K562 (cell line): ENCODE results near the gene SFMBT2. TPM values are rescaled to one million over a fixed set of nuclear protein-coding genes. Genes with fewer than 3 reads are reported as not detected.

Experiments used
- ATAC-seq: fragments of 200-7000 bp; cut with Tn5 transposase; 3 replicates; pipeline ENCODE4 v1.9.1; 2020; ENCODE audit warnings: moderate library complexity
- BruUV-seq: library from RNA; stranded (reverse); fragments of 400-500 nt; replicated peaks from 2 replicates; lab custom pipeline; 2021; lab: Mats Ljungman, UMichigan
- CTCF ChIA-PET: fragments of 300-600 bp; formaldehyde crosslinking; extraction: SDS; loops from one replicate; lab custom pipeline; 2021; ENCODE audit warnings: low intra/inter-chr PET ratio; lab: Yijun Ruan, JAX
- POLR2A ChIA-PET: fragments of 300-600, 350-650 bp; sonication (Branson Sonifier 250); formaldehyde crosslinking; extraction: SDS; loops from one replicate; lab custom pipeline; 2021; ENCODE audit warnings: antibody characterized with exemption, inconsistent platforms; lab: Yijun Ruan, JAX
- DNase-seq, 4 experiments: peaks; one replicate each; pipeline versions ENCODE4 v3.0.0 to v3.0.0-alpha.2; 2011 to 2018; ENCODE audit warnings: low spot score in 3 of 4, mixed read lengths in 3 of 4; ENCODE audit errors: extremely low read depth in 1 of 4
- FAIRE-seq: peaks from 2 replicates; lab custom pipeline; 2011; peaks lifted over from hg19 to GRCh38; lab: Jason Lieb, UNC
- H2AFZ ChIP-seq: 2 replicates; pipeline ENCODE4 v1.6.0; 2011; ENCODE audit warnings: low read depth, low read length, control low read depth, inconsistent platforms
- H3K27ac ChIP-seq: fragments of 200-600 bp; 3 replicates; pipeline ENCODE4 v1.8.0; 2011; ENCODE audit warnings: low read depth, mild to moderate bottlenecking, control low read depth, inconsistent platforms, low read length, moderate library complexity, mixed read lengths; ENCODE audit errors: extremely low read depth
- H3K27me3 ChIP-seq, 2 experiments: fragments of 300-600 bp in 1 of 2; 2 replicates in 1 of 2; 3 replicates in 1 of 2; pipeline versions ENCODE4 v1.6.0 to v1.8.0; 2011; ENCODE audit warnings: inconsistent platforms in 2 of 2, low read length in 2 of 2, mild to moderate bottlenecking in 1 of 2, mixed read lengths in 1 of 2, moderate library complexity in 1 of 2; ENCODE audit not compliant: control insufficient read depth in 2 of 2, insufficient read depth in 2 of 2
- H3K36me3 ChIP-seq: fragments of 300-600 bp; 3 replicates; pipeline ENCODE4 v1.8.0; 2011; ENCODE audit warnings: mild to moderate bottlenecking, low read length, inconsistent platforms; ENCODE audit not compliant: control insufficient read depth, insufficient read depth
- H3K4me1 ChIP-seq, 2 experiments: fragments of 200-600 bp in 1 of 2; replicated peaks in 1 of 2; 2 replicates in 1 of 2; 3 replicates in 1 of 2; pipeline versions ENCODE4 v1.5.1 to v1.8.0; 2011; ENCODE audit warnings: inconsistent platforms in 2 of 2, low read length in 2 of 2, mild to moderate bottlenecking in 1 of 2, mixed read lengths in 1 of 2, moderate library complexity in 1 of 2; ENCODE audit not compliant: control insufficient read depth in 2 of 2, insufficient read depth in 2 of 2
- H3K4me2 ChIP-seq: 2 replicates; pipeline ENCODE4 v1.6.1; 2011; ENCODE audit warnings: low read length, control low read depth, inconsistent platforms, mixed read lengths; ENCODE audit not compliant: insufficient read depth
- H3K4me3 ChIP-seq: fragments of 200-600 bp; sonication (generic), shearing (Covaris generic); 2 replicates; pipeline ENCODE4 v1.5.1; 2016; ENCODE audit warnings: control low read depth, inconsistent platforms
- H3K79me2 ChIP-seq: fragments of 200-600 bp; 3 replicates; pipeline ENCODE4 v1.8.0; 2011; ENCODE audit warnings: low read length, inconsistent platforms; ENCODE audit not compliant: control insufficient read depth, insufficient read depth
- H3K9ac ChIP-seq, 2 experiments: 2 replicates each; pipeline versions ENCODE4 v1.6.0 to v1.6.1; 2011; ENCODE audit warnings: low read depth in 2 of 2, low read length in 2 of 2, control low read depth in 1 of 2, inconsistent platforms in 1 of 2, mild to moderate bottlenecking in 1 of 2, mixed read lengths in 1 of 2; ENCODE audit not compliant: insufficient read depth in 1 of 2
- H3K9me1 ChIP-seq: one replicate; pipeline ENCODE4 v1.6.0; 2011; ENCODE audit warnings: inconsistent platforms, mild to moderate bottlenecking, low read length, moderate library complexity; ENCODE audit not compliant: control insufficient read depth, insufficient read depth
- H3K9me3 ChIP-seq: replicated peaks from 2 replicates; pipeline ENCODE4 v1.5.1; 2011; ENCODE audit warnings: low read depth, low read length, inconsistent platforms; ENCODE audit not compliant: control insufficient read depth, insufficient read depth
- H4K20me1 ChIP-seq: replicated peaks from 2 replicates; pipeline ENCODE4 v1.6.1; 2011; ENCODE audit warnings: low read length, inconsistent platforms, mixed read lengths; ENCODE audit not compliant: control insufficient read depth, insufficient read depth
- ARID3A ChIP-seq: IDR thresholded peaks from 2 replicates; pipeline ENCODE4 v1.6.1; 2012; ENCODE audit warnings: low read depth, low read length, improper control_type of control experiment, borderline replicate concordance
- CSDE1 ChIP-seq, 2 experiments: fragments of 450-650 bp; IDR thresholded peaks; 2 replicates each; pipeline ENCODE4 v1.6.1; 2016; ENCODE audit warnings: mild to moderate bottlenecking in 1 of 2
- CTCFL ChIP-seq: IDR thresholded peaks from 2 replicates; pipeline ENCODE4 v1.6.1; 2011; ENCODE audit warnings: borderline replicate concordance, low read depth, mild to moderate bottlenecking, moderate library complexity, low read length; ENCODE audit not compliant: insufficient read depth, poor library complexity, severe bottlenecking
- HDAC6 ChIP-seq: IDR thresholded peaks from 2 replicates; pipeline ENCODE4 v1.6.1; 2012; ENCODE audit warnings: low read depth, mild to moderate bottlenecking, control low read depth, inconsistent platforms, low read length, moderate library complexity
- PHF20 ChIP-seq: fragments of 450-650 bp; IDR thresholded peaks from 2 replicates; pipeline ENCODE4 v1.6.1; 2018; ENCODE audit not compliant: partially characterized antibody
- PRPF4 ChIP-seq: fragments of 200-400 bp; formaldehyde crosslinking; IDR thresholded peaks from one replicate; pipeline ENCODE4 v1.6.1; 2017; ENCODE audit warnings: low read length, low read depth, mild to moderate bottlenecking; ENCODE audit not compliant: insufficient read depth, poor library complexity, severe bottlenecking
- SIX5 ChIP-seq, 2 experiments: IDR thresholded peaks; 2 replicates each; pipeline ENCODE4 v1.6.1; 2011; ENCODE audit warnings: low read length in 2 of 2, borderline replicate concordance in 1 of 2, low read depth in 1 of 2, mild to moderate bottlenecking in 1 of 2, moderate library complexity in 1 of 2; ENCODE audit not compliant: insufficient read depth in 1 of 2
- SRSF7 ChIP-seq: fragments of 200-400 bp; formaldehyde crosslinking; optimal IDR thresholded peaks from 2 replicates; pipeline ENCODE3; 2017; ENCODE audit warnings: mild to moderate bottlenecking, low read depth, low read length
- ZNF217 ChIP-seq: sonication (generic); formaldehyde crosslinking; IDR thresholded peaks from 2 replicates; pipeline ENCODE4 v1.8.0; 2022; ENCODE audit warnings: mild to moderate bottlenecking, missing genetic modification reagents
- WGBS: fragments of 100-300 bp; shearing (Covaris generic); methylation state at CpG from one replicate; pipeline ENCODE4 v1.1.6; 2016; ENCODE audit warnings: low coverage, mixed read lengths; ENCODE audit not compliant: insufficient coverage; ENCODE audit errors: missing lambda C conversion rate; 5-methylcytosine and 5-hydroxymethylcytosine counted together
- in situ Hi-C: fragments of 300-500 bp; cut with MboI; formaldehyde crosslinking; loops from 4 replicates; pipeline ENCODE4 v1.15.0; 2018; ENCODE audit warnings: inconsistent platforms, mixed read lengths
- intact Hi-C: fragments of 100-400 bp; cut with micrococcal nuclease; formaldehyde crosslinking; loops from 2 replicates; pipeline ENCODE4 v1.14.2; 2022
- polyA plus RNA-seq, 8 experiments: library from polyadenylated mRNA; depleted of rRNA in 4 of 8; stranded (reverse) in 5 of 8; unstranded in 3 of 8; fragments of >200 nt; fragmentation: Nextera tagmentation in 2 of 8; fragmentation: Illumina TruSeq in 1 of 8; extraction: Ambion mirVana in 2 of 8; extraction: Trizol in 1 of 8; gene quantifications; 2 replicates each; pipeline versions ENCODE4 v1.2.1 to v1.2.3, GENCODE V29; 2011 to 2014; ENCODE audit warnings: inconsistent platforms in 1 of 8, missing spikeins in 1 of 8
- total RNA-seq, 7 experiments: library from RNA; depleted of rRNA in 6 of 7; stranded (reverse); fragments of >200 nt in 6 of 7; fragmentation: Illumina TruSeq in 2 of 7; extraction: Trizol in 2 of 7; gene quantifications; 2 replicates each; pipeline versions ENCODE4 v1.2.1 to v1.2.3, GENCODE V29; 2011 to 2021; ENCODE audit warnings: low replicate concordance in 1 of 7

The SFMBT2 gene
- total and polyA plus RNA-seq, 9 of the 15 experiments (the other 6 are each of a cell fraction or from before 2014, with no cell fraction given), result 1.2 to 13.6 (median 7.6) TPM

- Histone ChIP-seq H3K79me2 (no peaks in the 10 kb centered on the region), H4K20me1 (no peaks in the 10 kb centered on the region), H3K4me1 (no peaks in the 10 kb centered on the region), H3K4me2 (no peak overlapping the region), H3K27me3 (peaks cover 27 to 51% of the 10 kb centered on the region in 2 experiments), H3K4me3 (no peak overlapping the region), H3K27ac (no peak overlapping the region), H3K9me1 (no peaks in the 10 kb centered on the region), H3K36me3 (no peaks in the 10 kb centered on the region), H2AFZ (no peak overlapping the region), H3K9me3 (no peaks in the 10 kb centered on the region), H3K9ac (no peak overlapping the region)
- ChIA-PET CTCF (no interaction called here), POLR2A (no interaction called here)
- intact Hi-C loops (no loop called here), in situ Hi-C loops (no loop called here)
- BruUV-seq, result no TSS peak
- TF ChIP-seq PHF20, result no peak
- TF ChIP-seq CSDE1 (IDR thresholded peaks at IDR 0.05), result no peak
- TF ChIP-seq ARID3A, result no peak
- TF ChIP-seq ZNF217 (CRISPR knock-in tag), result no peak
- no peak for TF ChIP-seq SIX5 (IDR thresholded peaks at IDR 0.05; ENCODE audit: borderline replicate concordance in 1 of 2, insufficient read depth in 1 of 2, low read depth in 1 of 2, low read length in 2 of 2)
- no peak for TF ChIP-seq HDAC6
- TF ChIP-seq SRSF7, result no peak
- no peak for TF ChIP-seq PRPF4
- no peak for TF ChIP-seq CTCFL
- FAIRE-seq, result no peak
- no peak for ATAC-seq
- 2% methylated on average over 12 of the region's 12 CpGs for WGBS
- DNase-seq, result no peak
These were observed 30.7 kb upstream of the SFMBT2 start for GRCh38 chr10:7441403-7442147.
